Activated CD4-positive, alpha-beta T cell treated with anti-CD3 and anti-CD28 coated beads, Interleukin-2, Interleukin-6, amounts not matched to agents 100 ng/mL and 50 ng/mL, durations not matched to agents 16 hours and 8 hours (primary cell): ENCODE results near the gene TNRC6C.
"Not testable (repeated sequence)": the region's sequence is repeated elsewhere in the genome, so short reads cannot be mapped to it uniquely, and the experiment has no call there.

Experiments
- DNase-seq: peaks from one replicate; pipeline ENCODE4 v3.0.0-alpha.2; 2020

Gene TNRC6C

GRCh38 chr17:78049609-78050008 lies 91.1 kb downstream of the TNRC6C start:
- DNase-seq, result no peak

- no peak for DNase-seq
These were observed 92.9 kb downstream of the TNRC6C start for GRCh38 chr17:78051186-78051972.

- no peak for DNase-seq
These were observed 95.4 kb downstream of the TNRC6C start for GRCh38 chr17:78053777-78054468.

- no peak for DNase-seq
These were observed 98.7 kb downstream of the TNRC6C start for GRCh38 chr17:78057113-78057740.

- DNase-seq, result no peak
These were observed 99.5 kb downstream of the TNRC6C start for GRCh38 chr17:78058001-78058400.

- DNase-seq, result no peak
These were observed 100.1 kb downstream of the TNRC6C start for GRCh38 chr17:78058581-78058980.

- no peak for DNase-seq
These were observed 104.1 kb downstream of the TNRC6C start for GRCh38 chr17:78062596-78062995.

- DNase-seq, result peak; percentile 38
These were observed 105.0 kb downstream of the TNRC6C start for GRCh38 chr17:78063489-78063888.

- no peak for DNase-seq
These were observed 106.2 kb downstream of the TNRC6C start for GRCh38 chr17:78064708-78065107.

- not testable (repeated sequence) for DNase-seq
These were observed 108.5 kb downstream of the TNRC6C start for GRCh38 chr17:78066976-78067375.

- no peak for DNase-seq
These were observed 111.2 kb downstream of the TNRC6C start for GRCh38 chr17:78069695-78070094.

- DNase-seq, result no peak
These were observed 114.5 kb downstream of the TNRC6C start for GRCh38 chr17:78072961-78073360.

GRCh38 chr17:78075011-78075410 lies 116.5 kb downstream of the TNRC6C start:
- no peak for DNase-seq

- DNase-seq, result no peak
These were observed 117.0 kb downstream of the TNRC6C start for GRCh38 chr17:78075545-78075944.

- DNase-seq, result no peak
These were observed 120.8 kb downstream of the TNRC6C start for GRCh38 chr17:78079253-78079652.

- no peak for DNase-seq
These were observed 123.0 kb downstream of the TNRC6C start for GRCh38 chr17:78081551-78081950.

GRCh38 chr17:78082355-78082872 lies 123.9 kb downstream of the TNRC6C start:
- not testable (repeated sequence) for DNase-seq

GRCh38 chr17:78082988-78083387 lies 124.5 kb downstream of the TNRC6C start:
- DNase-seq, result no peak

- DNase-seq, result no peak
These were observed 128.2 kb downstream of the TNRC6C start for GRCh38 chr17:78086740-78087139.

- DNase-seq, result no peak
These were observed 130.0 kb downstream of the TNRC6C start for GRCh38 chr17:78088529-78088928.

GRCh38 chr17:78089576-78090281 lies 131.2 kb downstream of the TNRC6C start:
- no peak for DNase-seq

GRCh38 chr17:78092794-78093324 lies 134.4 kb downstream of the TNRC6C start:
- no peak for DNase-seq

GRCh38 chr17:78095035-78095434 lies 136.5 kb downstream of the TNRC6C start:
- no peak for DNase-seq
